SK-N-MC (cell line): ENCODE results near the gene AP5M1.

Experiments used
- EZH2 ChIP-seq: fragments of 200-600 bp; sonication (generic); IDR thresholded peaks from one replicate; pipeline ENCODE4 v1.6.1; 2017; ENCODE audit warnings: antibody characterized with exemption
- FOXP2 ChIP-seq: optimal IDR thresholded peaks from 2 replicates; pipeline ENCODE3; 2011; ENCODE audit warnings: mild to moderate bottlenecking, moderate library complexity; ENCODE audit not compliant: insufficient read depth; ENCODE audit errors: extremely low read length, control extremely low read depth
- POLR2AphosphoS5 ChIP-seq: IDR thresholded peaks from 2 replicates; pipeline ENCODE4 v1.6.1; 2012; ENCODE audit warnings: mild to moderate bottlenecking, low read depth, low read length, borderline replicate concordance

DNA sequence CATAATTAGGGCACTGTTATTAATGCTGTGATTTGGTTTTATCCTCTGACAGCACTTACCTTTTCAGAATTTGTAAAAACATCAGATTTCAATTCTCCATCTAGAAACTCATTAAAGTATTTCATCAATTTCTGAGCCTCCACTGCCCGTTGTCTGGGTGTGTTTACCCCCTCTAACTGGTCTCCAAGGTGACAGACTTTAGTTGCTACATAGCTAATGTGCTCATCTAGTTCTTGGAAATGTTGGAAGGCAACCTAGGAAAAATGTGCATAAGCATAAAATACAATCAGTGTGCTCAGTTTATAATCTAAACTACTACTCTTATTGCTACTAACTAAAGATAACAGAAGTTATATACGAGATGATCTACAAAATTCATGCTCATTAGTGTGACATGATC, 24.7 kb upstream of the AP5M1 start:
- TF ChIP-seq EZH2 (no peak), POLR2AphosphoS5 (no peak), FOXP2 (no peak)
